Measurements from ENCODE around the gene POLR2L. TPM values are rescaled to one million over a fixed set of nuclear protein-coding genes. Genes with fewer than 3 reads are reported as not detected.
A peak's percentile ranks its signal among the peaks of the same experiment; 100 is the strongest.

Gene POLR2L
- total RNA-seq, 1 donor from 2014 or later: 106 TPM

- H3K36me3 Mint-ChIP-seq: peaks cover 4% of the 10 kb centered on the region
- no peak overlapping the region for H3K27ac Mint-ChIP-seq
- no peak for DNase-seq (ENCODE audit: extremely low spot score, unreplicated experiment)
- TF ChIP-seq, protein P1, sequence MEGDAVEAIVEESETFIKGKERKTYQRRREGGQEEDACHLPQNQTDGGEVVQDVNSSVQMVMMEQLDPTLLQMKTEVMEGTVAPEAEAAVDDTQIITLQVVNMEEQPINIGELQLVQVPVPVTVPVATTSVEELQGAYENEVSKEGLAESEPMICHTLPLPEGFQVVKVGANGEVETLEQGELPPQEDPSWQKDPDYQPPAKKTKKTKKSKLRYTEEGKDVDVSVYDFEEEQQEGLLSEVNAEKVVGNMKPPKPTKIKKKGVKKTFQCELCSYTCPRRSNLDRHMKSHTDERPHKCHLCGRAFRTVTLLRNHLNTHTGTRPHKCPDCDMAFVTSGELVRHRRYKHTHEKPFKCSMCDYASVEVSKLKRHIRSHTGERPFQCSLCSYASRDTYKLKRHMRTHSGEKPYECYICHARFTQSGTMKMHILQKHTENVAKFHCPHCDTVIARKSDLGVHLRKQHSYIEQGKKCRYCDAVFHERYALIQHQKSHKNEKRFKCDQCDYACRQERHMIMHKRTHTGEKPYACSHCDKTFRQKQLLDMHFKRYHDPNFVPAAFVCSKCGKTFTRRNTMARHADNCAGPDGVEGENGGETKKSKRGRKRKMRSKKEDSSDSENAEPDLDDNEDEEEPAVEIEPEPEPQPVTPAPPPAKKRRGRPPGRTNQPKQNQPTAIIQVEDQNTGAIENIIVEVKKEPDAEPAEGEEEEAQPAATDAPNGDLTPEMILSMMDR (conservative IDR thresholded peaks at IDR 0.05): no peak
- no peaks in the 10 kb centered on the region for H3K9me3 Mint-ChIP-seq
- H3K4me1 Mint-ChIP-seq (ENCODE audit: unreplicated experiment): peaks cover 7% of the 10 kb centered on the region
- H3K4me3 Mint-ChIP-seq: no peak overlapping the region
- H3K27me3 Mint-ChIP-seq: no peaks in the 10 kb centered on the region
Measured at GRCh38 chr11:869399-870126, 27.2 kb upstream of the POLR2L start.

GRCh38 chr11:868802-869201 lies 26.5 kb upstream of the POLR2L start:
- peaks cover 3% of the 10 kb centered on the region for H3K36me3 Mint-ChIP-seq
- no peak overlapping the region for H3K4me3 Mint-ChIP-seq
- H3K27me3 Mint-ChIP-seq: no peaks in the 10 kb centered on the region
- H3K9me3 Mint-ChIP-seq: no peaks in the 10 kb centered on the region
- H3K4me1 Mint-ChIP-seq (ENCODE audit: unreplicated experiment): peaks cover 6% of the 10 kb centered on the region
- peak overlapping the region; percentile 9 for H3K27ac Mint-ChIP-seq
- no peak for DNase-seq (ENCODE audit: extremely low spot score, unreplicated experiment)
- TF ChIP-seq, protein P1 (conservative IDR thresholded peaks at IDR 0.05): no peak

GRCh38 chr11:868394-868793 lies 26.1 kb upstream of the POLR2L start:
- no peak overlapping the region for H3K4me3 Mint-ChIP-seq
- H3K27ac Mint-ChIP-seq: peak overlapping the region; percentile 9
- H3K36me3 Mint-ChIP-seq: no peaks in the 10 kb centered on the region
- no peaks in the 10 kb centered on the region for H3K9me3 Mint-ChIP-seq
- DNase-seq (ENCODE audit: extremely low spot score, unreplicated experiment): no peak
- TF ChIP-seq, protein P1 (conservative IDR thresholded peaks at IDR 0.05): no peak
- no peaks in the 10 kb centered on the region for H3K27me3 Mint-ChIP-seq
- peaks cover 2% of the 10 kb centered on the region for H3K4me1 Mint-ChIP-seq (ENCODE audit: unreplicated experiment)

DNA sequence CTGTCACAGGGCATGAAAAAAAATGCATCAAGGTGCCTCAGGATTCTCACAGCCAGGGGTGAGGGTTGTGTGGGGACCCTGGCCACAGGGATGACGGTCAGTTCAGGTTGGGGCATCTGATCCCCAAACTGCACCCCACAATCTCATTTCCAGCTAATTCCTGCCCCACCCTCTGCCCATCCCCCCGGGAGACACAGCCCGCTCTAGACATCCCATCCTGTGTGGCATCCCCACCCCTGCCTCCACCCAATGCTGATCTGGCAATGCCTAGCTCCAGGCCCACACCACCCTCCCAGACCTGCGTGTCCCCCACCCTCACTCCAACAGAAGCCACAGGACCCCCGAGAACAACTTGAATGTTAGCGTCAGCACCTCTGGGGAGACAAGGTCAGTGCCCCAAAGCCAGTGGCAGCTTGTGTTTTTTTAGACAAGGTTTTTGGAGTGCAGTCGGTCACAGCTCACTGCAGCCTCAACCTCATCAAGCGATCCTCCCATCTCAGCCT lies 25.6 kb upstream of the POLR2L start:
- DNase-seq (ENCODE audit: extremely low spot score, unreplicated experiment): no peak
- H3K27me3 Mint-ChIP-seq: no peaks in the 10 kb centered on the region
- no peaks in the 10 kb centered on the region for H3K4me1 Mint-ChIP-seq (ENCODE audit: unreplicated experiment)
- no peaks in the 10 kb centered on the region for H3K36me3 Mint-ChIP-seq
- no peaks in the 10 kb centered on the region for H3K9me3 Mint-ChIP-seq
- H3K27ac Mint-ChIP-seq: no peak overlapping the region
- TF ChIP-seq, protein P1 (conservative IDR thresholded peaks at IDR 0.05): no peak
- H3K4me3 Mint-ChIP-seq: no peak overlapping the region

- H3K27ac Mint-ChIP-seq: no peak overlapping the region
- no peaks in the 10 kb centered on the region for H3K9me3 Mint-ChIP-seq
- H3K4me1 Mint-ChIP-seq (ENCODE audit: unreplicated experiment): peaks cover 5% of the 10 kb centered on the region
- no peak for DNase-seq (ENCODE audit: extremely low spot score, unreplicated experiment)
- no peak overlapping the region for H3K4me3 Mint-ChIP-seq
- TF ChIP-seq, protein P1 (conservative IDR thresholded peaks at IDR 0.05): no peak
- H3K27me3 Mint-ChIP-seq: no peaks in the 10 kb centered on the region
- H3K36me3 Mint-ChIP-seq: no peaks in the 10 kb centered on the region
Measured at GRCh38 chr11:866481-866880, 24.2 kb upstream of the POLR2L start.

Measured in type B pancreatic cell (in vitro differentiated cells).